NCI-H2029 treated with DMSO at 0.1 percent for 48 hours (cell line): Measurements from ENCODE around the gene CHST5.

Source experiments
- DNase-seq: peaks from one replicate; lab custom pipeline; 2025; lab: John Stamatoyannopoulos, UW

CHST5 gene

DNA sequence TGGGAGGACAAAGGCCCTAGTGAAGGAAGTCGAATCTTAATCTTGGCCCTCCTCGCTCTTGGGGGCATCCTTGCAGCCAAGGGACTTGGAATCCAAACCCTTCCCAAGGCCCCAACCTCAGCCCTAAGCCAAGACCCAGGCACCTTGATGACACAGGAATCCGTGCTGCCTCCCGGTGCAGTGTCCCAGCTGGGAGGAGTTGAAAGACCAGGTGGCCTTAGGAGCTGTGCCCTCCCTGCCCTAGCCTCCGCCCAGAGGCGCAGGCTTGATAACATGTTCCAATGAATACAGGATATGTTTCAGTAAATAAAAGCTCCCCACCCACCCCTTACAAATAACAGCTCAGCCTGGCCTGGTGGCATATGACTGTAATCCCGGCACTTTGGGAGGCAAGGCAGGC lies at the start of gene CHST5:
Gene CHST5, minus strand, starts transcription at position 208 of the 400 bp plus-strand sequence. CDS start 5,724 bp downstream, outside the sequence.
- DNase-seq: no peak

GRCh38 chr16:75584108-75584507 lies 48.2 kb upstream of the CHST5 start:
- no peak for DNase-seq

- DNase-seq: no peak
Observed at GRCh38 chr16:75579281-75579834, 43.5 kb upstream of the CHST5 start.

DNA sequence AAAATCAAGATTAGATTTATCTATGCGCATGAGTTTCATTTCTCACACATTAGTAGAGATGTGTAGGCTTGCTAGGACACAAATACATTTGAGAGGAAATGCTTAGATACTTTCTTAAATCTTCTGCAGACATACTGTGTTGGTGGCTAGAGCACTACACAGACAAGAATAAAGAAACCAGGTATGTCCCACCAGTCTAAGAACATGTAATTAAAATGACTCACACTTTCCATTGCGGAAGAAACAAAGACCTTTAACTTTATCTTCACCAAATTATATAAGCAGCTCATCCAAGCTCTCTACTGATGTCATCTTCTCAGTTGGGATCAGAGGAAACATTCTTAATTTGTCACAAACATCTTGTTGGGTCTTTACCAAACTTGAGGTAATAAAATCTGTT lies 42.8 kb upstream of the CHST5 start:
- DNase-seq: no peak

GRCh38 chr16:75578212-75578611 lies 42.3 kb upstream of the CHST5 start:
- DNase-seq: no peak

GRCh38 chr16:75576384-75576811 lies 40.5 kb upstream of the CHST5 start:
- DNase-seq: no peak

GRCh38 chr16:75575958-75576357 lies 40.0 kb upstream of the CHST5 start:
- no peak for DNase-seq

DNA sequence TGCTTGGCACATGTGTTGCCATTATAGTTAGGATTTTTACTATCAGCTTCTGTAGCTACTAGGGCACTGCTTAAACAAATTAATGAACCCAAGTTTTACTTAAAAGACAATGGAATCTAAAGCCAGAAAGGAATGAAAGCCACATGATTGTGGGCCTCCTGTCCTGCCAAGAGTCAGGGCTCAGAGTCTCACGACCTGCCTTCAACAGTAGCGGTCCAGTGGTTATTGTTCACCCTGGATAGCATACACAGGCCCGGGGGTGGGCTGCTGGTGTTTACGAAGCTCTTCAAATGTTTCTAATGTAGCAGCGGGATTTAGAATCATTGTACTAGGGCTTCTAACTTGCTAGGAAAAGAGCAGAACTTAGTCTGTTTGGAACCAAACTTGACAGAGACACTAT lies 38.0 kb upstream of the CHST5 start:
- no peak for DNase-seq

DNA sequence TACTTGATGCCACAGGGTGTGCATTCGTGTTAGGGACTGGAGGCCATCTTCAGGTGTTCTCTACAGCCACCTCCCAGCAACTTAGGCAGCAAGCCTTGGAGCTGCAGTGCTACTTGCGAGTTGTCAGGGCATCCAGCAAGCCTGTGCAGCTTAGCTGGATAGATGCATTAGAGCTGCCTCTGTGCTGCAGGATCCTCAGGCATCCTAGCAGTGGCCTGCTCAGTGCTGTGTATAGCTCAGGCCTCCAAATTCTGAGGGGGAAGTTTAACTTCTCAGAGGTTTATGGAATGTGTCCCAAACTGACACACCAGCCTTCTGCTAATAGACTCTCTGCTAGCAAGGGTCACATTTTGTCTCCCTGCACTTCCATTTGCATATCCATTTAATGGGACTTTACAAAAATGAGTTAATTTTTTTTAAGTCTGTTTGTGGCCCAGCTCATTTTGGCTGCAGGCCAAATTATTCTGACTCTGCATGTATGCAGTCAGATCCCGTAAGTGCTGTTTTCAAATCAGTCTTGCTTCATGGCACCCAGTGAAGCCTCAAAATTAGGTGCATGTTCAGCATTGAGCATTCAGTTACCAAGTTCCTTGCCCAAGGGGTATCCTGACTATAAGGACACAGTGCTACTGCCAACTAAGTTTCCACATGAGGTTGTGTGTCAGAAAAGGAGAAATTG lies 37.1 kb upstream of the CHST5 start:
- DNase-seq: no peak

DNA sequence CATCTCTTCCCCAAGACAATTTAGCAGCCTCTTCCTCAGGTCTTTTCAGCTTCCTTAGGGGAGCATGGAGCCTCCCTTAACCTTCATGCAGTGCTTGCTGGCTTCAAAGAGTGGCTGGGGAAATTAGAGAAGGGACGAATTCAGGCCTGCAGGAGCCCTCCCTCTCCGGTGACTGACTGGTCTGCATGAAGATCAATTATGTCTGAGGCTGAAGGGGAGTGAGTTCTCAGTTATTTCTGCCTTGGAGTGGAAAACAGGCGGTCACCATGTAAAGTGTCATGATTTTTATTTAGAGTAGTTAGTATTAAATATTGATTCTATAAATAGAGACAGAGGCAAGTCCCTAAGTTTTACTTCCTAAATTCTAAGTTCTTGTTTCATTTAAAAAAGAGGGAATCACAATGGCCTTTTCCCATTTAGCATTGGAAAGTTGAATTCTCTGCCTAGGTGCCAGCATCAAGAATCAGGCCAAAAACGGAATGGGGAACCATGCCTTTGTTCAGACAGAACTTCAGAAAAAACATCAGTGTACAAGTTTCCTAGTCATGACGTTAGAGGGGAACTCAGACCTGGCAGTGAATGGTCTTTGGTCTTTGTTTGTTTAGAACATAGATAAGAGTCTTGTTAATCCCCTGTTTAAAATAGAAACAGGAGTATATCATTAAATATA lies 34.6 kb upstream of the CHST5 start:
- DNase-seq: no peak

DNA sequence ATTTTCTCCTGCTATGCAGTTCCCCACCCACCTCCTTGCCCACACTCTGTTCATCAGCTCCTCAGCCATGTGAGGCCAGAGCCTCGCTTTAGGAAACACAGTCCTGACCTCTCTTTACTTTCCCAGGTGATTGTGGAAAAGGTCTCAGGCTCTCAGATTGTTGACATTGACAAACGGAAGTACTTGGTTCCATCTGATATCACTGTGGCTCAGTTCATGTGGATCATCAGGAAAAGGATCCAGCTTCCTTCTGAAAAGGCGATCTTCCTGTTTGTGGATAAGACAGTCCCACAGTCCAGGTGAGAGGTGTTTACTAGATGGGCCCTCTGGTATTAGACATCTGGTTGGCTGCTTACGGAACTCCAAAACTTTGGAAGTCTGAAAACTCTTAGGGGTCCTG lies 32.0 kb upstream of the CHST5 start:
- no peak for DNase-seq

- DNase-seq: no peak
Observed at GRCh38 chr16:75566758-75567255, 30.9 kb upstream of the CHST5 start.

GRCh38 chr16:75566040-75566757 lies 30.3 kb upstream of the CHST5 start, which contains the start of gene GABARAPL2:
TSS of gene GABARAPL2 (plus strand) at chr16:75566379. CDS start at chr16:75566487, 108 bp downstream.
- peak; percentile 19 for DNase-seq

GRCh38 chr16:75565640-75566039 lies 29.7 kb upstream of the CHST5 start:
- no peak for DNase-seq

DNA sequence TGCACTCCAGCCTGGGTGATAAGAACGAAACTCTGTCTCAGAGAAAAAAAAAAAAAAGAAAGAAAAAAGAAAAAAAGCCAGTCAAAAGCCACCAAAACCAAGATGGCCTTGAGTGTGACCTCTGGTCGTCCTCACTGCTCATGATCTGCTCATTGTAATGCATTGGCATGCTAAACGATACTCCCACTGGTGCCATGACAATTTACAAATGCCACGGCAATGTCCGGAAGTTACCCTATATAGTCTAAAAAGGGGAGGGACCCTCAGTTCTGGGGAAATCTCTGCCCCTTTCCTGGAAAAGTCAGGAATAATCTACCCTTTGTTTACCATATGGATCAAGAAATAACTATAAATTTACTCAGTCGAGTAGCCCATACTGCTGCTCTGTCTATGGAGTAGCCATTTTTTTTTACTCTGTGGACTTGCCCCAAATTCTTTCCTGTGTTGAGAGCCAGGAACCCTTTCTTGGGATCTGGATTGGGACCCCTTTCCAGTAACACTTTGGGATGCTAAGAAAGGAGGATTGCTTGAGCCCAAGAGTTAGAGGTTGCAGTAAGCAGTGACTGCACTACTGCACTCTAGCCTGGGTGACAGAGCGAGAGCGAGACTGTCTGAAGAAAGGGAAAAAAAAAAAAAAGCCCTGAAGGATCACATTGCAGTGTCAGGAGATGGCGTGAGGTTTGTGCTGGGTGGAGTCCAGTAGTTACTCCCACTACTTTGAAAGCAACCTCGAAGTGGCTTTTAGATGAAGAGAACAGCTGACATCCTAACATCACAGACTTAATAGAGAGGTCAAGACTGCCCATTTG lies 23.9 kb upstream of the CHST5 start:
- no peak for DNase-seq

GRCh38 chr16:75558846-75559401 lies 23.0 kb upstream of the CHST5 start:
- DNase-seq: no peak

DNA sequence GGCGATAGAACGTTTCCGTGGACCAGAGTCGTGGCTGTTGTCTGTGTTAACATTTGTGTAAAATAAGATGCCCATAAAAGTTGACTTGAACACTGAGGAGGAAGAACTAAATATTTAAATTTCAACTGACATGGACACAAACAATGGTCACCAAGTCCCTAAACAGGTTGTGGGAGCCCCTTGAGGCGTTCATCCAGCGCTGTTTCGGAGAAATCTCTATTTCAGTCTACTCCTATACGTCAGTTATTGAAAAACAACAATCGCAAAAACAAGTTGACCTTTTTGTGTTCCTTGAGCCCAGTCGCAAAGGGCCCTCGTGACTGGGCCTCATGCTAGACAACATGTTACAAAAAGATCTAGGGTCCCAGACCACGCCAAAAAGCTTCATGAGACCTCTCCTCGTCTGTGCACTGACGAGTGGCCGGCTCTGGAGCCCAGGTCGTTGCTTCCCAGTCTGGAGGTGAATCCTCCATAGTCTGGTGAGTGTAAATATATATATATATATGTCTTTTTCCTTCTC lies 20.6 kb upstream of the CHST5 start:
- no peak for DNase-seq

- DNase-seq: no peak
Observed at GRCh38 chr16:75555707-75556430, 20.0 kb upstream of the CHST5 start, which contains the start of gene TMEM231. TSS of gene TMEM231 (minus strand) at chr16:75556252. CDS start at chr16:75556209, 43 bp downstream.

DNA sequence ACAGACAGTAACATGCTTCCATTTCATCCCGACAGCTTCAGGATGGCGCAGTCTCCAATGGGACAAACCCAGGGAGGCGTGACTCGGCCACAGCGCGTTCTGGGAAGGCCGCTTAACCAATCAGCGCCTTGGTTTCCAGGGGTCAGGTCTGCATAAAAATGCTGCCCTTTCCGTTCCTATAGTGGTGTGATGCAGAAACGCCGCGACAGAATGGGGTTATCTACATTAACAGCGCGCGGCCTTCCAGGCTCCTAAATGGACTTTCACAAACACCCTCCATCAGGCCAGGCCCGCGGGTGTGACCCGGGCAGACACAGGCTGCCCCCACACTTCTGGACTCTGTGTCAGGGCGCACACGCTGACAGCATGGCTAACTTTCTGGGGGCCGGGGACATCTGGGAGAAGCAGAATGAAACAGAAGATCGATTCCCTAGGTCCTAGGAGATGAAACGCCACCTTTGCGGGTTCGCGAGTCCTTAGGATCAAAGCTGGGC lies 19.4 kb upstream of the CHST5 start:
- no peak for DNase-seq

- DNase-seq: no peak
Observed at GRCh38 chr16:75552951-75553350, 17.0 kb upstream of the CHST5 start.
